HG02588 (cell line): ENCODE data around the gene CNBP.
"Not testable (repeated sequence)": the region's sequence is repeated elsewhere in the genome, so short reads cannot be mapped to it uniquely, and the experiment has no call there.

Experiments used
- ATAC-seq: cut with Tn5 transposase; IDR thresholded peaks from one replicate; pipeline ENCODE4 v1.9.1; 2021; ENCODE audit warnings: mild to moderate bottlenecking, moderate library complexity; ENCODE audit not compliant: unreplicated experiment

The CNBP gene

GRCh38 chr3:129183569-129184395, at the start of gene CNBP:
Gene CNBP (minus strand): TSS chr3:129183896. CDS start chr3:129171757, 12,139 bp downstream.
- ATAC-seq = peak; percentile 95

GRCh38 chr3:129231331-129232119, 47.8 kb upstream of the CNBP start:
- no peak for ATAC-seq

- ATAC-seq = no peak
These were observed 46.8 kb upstream of the CNBP start for GRCh38 chr3:129230311-129231019.

GRCh38 chr3:129228891-129229585, 45.3 kb upstream of the CNBP start:
- no peak for ATAC-seq

GRCh38 chr3:129226374-129226773, 42.7 kb upstream of the CNBP start:
- ATAC-seq = no peak

GRCh38 chr3:129224984-129225393, 41.3 kb upstream of the CNBP start:
- no peak for ATAC-seq

- not testable (repeated sequence) for ATAC-seq
These were observed 40.7 kb upstream of the CNBP start for GRCh38 chr3:129224387-129224786.

GRCh38 chr3:129218742-129219141, 35.0 kb upstream of the CNBP start:
- no peak for ATAC-seq

GRCh38 chr3:129213238-129213637, 29.5 kb upstream of the CNBP start:
- ATAC-seq = no peak

DNA sequence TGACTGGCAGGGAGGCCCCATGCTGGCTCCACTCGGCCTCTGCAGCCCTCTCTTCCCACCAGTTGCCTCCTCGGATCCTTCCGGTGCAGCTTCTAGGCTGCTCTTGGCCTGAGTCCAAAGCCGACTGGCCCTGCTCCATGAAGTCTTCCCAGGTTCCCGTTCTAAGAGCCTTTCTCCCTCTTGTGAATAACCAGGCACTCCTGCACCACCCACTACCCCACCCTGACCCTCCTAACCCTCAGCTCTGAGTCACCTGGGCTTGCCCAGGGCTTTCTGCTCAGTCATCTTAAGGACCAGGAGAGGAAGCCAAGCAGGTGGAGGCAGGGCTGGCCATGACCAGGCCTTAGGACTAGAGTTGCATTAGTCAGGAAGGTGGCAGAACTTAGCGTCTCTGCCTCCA, 28.1 kb upstream of the CNBP start:
- no peak for ATAC-seq

- no peak for ATAC-seq
These were observed 27.6 kb upstream of the CNBP start for GRCh38 chr3:129211345-129211744.

- ATAC-seq = no peak
These were observed 23.8 kb upstream of the CNBP start for GRCh38 chr3:129207479-129207878.

GRCh38 chr3:129205109-129205832, 21.6 kb upstream of the CNBP start:
- no peak for ATAC-seq

DNA sequence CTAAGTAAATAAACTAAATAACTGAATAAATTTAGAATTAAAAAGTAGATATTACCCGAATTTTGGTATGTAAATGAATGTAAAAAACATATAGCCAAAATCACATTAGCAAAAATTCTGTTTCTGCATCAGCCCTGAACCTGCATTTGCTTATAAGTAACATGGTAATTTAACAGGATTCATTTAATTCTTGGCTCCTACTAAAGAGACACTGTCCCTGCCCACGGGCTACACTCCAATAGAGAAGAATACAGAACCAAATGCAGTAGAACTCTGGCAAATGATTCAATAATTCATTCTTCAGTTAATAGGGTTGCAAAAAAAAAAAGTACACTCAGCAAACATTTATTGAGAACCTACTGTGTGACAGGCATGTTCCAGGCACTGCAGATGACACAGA, 20.8 kb upstream of the CNBP start:
- ATAC-seq = no peak

- ATAC-seq = no peak
These were observed 15.7 kb upstream of the CNBP start for GRCh38 chr3:129199366-129199765.

DNA sequence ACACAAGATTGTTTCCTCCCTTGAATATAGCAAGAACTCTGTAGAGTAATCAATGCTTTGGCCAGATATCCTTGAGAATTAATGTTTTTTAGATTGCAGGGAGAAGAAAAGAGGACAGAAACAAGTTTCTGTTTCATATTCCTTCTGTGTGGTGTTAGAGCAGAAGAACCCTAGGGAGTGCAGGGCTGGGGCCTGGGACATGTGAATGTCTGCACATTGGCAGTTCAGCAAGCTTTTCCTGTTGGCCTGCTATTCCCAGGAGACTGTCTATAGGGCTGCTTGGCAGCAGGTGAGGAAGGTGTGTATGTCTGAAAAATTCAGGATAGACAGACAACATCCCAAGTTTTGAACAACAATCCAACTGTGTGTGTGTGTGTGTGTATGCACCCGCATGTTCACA, 13.6 kb upstream of the CNBP start:
- ATAC-seq = no peak

DNA sequence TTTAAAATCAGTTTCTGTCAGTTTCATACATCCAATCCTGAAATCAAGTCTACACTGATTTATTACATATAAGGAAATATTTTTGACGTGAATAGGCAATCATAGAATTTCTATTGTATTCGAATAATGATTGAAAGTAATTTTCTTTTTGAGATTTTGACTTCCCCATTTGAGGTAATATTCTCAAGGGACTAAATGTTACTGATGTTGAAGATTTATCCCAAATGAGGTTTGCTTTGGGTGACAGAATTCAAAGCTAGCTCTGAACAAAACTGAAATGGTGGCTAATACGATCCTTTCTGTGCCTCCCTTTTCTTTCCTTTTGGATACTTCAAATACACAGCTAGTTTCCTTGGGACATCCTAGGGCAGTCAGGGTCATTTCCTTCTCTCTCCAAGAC, 12.9 kb upstream of the CNBP start:
- no peak for ATAC-seq

DNA sequence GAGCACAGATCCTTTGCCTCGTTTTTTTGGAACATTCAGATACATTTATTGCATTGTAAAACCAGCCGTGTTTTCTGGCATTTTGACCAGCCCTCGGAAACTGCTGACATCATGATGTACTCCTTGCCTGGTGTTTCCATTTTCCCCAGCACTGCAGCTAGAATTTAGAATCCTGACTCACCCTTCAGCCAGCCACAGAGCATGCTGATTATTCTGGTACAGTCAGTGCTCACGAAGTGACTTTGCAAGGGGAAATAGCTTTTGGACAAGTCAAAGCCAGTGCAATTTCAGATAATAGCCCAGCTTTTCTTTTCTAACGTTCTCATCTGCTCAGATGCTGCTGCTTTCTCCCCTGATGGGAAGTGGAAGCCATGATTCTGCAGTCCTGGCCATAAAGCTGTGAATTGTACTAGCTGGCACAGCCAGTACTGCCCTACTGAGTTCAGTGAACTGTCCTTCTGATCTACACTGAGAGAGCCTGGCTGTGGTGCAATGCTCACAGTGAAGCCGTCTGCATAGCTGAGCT, 12.1 kb upstream of the CNBP start:
- no peak for ATAC-seq

DNA sequence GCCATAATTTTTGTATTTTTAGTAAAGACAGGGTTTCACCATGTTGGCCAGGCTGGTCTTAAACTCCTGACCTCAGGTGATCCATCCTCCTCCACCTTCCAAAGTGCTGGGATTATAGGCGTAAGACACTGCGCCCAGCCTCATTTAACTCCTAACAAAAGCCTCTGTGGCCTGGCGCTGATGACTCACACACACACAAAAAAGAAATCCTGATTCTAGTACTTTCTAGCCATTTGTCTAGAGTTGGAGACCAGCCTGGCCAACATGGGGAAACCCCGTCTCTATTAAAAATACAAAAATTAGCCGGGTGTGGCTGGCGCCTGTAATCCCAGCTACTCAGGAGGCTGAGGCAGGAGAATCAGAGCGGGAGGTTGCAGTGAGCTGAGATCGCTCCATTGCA, 6.1 kb upstream of the CNBP start:
- not testable (repeated sequence) for ATAC-seq

DNA sequence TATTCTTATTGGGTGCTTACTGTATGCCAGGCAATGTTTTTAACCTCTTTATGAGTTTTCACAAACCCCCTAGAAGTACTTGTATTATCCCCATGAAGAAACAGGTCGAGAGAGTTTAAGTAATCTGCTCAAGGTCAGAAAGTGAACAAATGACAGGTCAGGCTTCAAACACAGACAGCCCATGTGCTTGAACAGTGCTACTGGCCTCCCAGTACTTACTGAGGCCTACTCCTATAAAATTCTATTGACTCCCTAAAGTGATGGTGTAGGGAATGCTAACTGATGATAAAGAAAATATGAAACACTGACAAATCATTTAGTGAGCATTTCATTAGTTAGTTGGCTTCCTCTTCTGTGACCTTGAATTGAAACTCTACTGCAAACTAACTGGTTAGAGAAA, 4.2 kb upstream of the CNBP start:
- no peak for ATAC-seq
